GM21786 (cell line): ENCODE results near the gene ADSL.

Experiments
- ATAC-seq: cut with Tn5 transposase; IDR thresholded peaks from one replicate; pipeline ENCODE4 v1.9.1; 2021; ENCODE audit not compliant: unreplicated experiment

Gene ADSL

DNA sequence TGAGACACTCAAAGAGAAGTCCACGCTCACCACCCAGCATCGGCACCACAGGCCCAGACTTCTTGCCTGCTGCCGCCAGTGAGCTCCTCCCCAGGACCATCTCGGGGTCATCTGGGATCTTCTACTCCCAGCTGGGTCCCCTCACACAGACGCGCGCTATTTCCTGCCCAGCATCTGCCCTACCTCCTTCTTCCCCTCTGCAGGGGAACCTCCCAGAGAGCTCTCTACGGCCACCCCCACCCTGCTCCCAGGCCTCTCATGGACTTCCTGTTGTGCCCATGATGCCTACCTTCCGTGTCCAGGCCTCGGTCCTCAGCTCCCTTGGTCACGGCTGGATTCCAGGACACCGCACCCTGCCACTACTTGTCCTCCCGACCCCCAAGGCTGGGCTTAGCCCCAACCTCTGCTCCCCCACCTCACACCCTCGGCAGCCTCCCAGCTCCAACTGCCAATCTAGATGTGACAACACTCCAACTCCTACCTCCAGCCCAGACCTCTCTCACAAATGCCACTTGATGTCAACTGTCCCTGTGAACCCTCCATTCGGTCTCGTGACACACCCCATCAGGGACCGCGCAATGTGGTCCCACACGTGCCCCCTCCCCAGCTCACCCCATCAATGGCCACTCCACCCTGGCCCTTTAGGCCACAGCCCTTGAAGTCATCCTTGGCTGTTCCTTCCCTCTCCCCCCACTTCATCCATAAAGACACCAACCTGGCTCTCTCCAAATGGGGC lies 69.4 kb downstream of the ADSL start:
- ATAC-seq: no peak

DNA sequence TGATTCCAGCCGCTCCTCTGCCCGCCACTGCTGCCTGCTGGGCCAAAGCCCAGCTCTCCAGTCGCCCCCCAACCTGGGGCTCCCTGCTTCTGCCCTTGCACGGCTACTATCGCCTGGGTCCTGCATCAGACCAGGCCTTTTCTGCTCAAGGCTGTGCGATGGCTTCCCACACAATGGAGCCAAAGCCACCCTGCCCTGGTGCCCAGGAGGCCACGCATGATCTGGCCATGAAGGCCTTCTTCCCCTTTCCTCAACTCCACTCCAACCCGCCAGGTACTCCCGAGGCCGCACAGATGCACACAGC lies 69.9 kb downstream of the ADSL start:
- no peak for ATAC-seq

DNA sequence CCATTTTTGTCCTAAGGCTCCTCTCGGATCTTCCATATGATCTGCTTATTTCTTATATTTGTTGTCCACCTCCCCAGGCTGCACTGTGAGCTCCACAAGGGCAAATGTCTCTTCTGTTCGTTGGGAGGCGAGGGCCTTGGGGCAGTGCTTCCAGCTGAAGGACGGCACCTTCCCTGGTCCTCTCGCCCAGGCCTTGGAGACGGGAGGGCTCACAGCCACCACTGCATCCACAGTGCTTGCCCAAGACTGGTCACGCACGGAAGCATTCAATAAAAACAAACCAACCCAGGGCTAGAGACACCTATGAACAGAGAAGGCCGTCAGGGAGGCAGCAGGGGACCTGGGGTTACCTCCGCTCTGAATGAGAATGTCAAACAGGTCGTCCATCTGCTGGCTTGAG lies 70.3 kb downstream of the ADSL start:
- ATAC-seq: no peak

DNA sequence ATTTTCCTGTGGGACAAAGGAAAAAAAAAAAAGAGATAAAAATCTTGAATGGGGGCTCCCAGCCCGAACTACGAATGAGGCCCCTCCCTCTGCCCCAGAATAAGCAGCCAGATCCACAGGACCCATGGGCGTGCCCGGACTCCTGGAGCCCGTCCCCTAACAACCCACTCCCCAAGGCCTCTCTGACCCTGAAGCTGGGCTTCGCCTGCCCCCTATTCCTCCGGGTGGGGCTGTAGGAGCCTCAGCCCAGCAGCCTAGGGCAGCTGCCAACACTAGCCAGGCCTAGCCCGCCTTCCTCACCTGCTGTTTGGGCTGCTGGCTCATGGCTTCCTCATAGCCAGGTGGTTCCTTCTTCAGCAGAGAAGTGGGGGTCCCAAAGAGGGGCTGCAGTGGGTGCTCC lies 70.7 kb downstream of the ADSL start:
- ATAC-seq: no peak

DNA sequence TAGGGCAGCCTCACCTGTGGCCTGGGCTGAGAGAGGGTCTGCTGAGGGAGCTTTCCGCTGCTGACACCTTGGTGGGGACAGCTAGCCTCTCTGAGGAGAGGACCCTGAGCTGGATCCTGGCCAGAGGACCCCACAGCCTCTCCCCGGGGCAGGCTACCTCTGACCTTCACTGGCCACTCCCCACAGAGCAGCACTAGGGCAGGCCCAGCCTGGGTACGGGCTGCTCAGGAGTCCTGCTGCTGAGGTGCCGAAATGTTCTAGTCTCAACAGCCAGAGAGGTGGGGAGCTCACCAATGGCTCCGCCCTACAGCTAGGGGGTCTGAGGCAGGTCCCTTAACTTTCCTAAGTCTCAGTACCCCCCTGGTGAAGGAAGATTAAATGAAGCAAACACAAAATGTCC lies 71.6 kb downstream of the ADSL start:
- ATAC-seq: no peak

DNA sequence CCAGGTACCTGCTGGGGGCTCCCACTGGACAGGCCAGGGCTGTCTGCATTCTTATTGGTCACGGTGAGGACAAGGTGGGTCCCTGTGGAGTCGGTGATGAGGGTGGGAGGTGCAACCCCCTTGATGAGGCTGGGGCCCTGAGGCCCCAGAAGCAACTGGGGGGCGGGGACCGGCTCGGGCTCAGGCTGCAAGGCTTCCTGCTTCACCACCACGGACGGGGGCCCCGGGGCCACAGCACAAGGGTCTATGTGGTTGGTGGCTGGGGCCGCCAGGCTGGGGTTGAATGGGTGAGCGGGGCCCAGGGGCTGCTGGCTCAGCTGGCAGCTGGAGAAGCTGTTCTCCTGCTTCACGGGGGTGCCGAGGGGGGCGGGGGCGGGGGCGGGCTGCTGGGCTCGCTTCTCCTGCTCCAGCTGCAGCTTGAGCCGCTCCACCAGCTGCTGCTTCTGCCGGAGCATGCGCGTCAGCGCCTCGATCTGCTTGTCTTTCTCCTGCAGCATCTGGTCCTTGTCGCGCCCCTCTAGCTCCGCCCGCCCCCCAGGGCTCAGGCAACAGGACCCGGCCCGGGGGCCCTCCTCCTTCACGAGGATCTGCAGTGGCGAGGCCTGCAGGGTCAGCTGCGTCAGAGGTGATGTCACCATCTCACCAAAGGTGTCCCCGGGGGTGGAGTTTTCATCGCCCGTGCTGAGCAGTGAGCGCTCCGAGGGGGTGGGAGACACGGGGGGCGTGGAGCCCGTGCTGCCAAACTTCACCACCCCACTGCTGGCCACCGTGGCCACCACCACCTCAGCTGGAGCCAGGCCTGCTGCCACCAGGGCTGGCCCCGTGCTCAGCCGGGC lies 72.3 kb downstream of the ADSL start:
- no peak for ATAC-seq

DNA sequence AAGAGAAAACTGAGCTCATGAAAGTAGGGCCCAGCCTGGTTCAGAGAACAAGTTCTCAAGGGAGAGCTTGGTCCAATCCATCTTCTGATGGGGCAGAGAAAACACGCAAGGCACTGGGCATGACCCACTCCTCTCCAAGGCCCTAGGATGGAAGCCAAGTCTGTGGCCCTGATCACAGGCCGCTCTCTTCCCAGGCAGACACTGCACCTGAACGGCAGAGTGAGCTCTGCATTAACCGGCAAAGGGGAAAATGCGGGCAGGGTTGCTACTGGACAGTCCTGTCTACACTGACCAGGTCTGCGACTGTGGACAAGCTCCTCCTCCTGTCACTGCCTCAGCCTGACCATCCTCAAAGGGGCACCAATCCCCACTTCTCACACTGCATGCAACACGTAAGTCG lies 73.4 kb downstream of the ADSL start:
- ATAC-seq: no peak

DNA sequence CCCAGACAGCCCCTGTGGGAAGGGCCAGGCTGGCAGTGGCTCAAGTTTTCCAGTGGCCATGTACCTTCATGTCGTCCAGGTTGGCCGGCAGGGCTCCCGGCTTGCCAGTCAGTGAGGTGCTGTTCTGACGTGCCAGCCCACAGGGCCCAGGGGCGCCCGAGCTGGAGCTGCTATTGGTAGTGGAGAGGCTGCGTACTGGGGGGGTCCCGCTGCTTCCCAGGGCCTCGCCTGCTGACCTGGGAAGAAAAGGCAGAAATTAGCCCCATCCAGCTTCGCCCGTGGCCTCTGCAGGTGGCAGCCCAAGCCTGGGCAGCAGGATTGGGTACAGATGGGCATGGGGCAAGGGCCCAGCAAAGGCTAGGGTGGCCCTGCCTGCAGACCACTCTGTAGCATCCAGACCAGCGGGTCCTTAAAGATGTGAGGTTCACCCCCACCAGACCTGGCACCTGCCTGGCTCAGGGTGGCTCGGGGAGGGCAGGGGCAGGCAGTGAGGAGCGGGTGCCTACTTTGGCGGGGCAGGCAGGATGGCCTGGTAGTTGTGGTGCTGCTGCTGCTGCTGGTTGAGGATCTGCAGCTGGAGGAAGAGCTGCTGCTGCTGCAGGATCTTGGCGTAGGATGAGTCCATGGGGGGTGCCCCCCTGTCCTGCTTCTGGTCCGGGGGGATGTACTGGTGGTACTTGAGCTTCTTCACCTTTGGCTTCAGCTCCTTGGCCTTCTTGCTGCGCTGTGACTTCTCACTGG lies 74.2 kb downstream of the ADSL start:
- no peak for ATAC-seq

DNA sequence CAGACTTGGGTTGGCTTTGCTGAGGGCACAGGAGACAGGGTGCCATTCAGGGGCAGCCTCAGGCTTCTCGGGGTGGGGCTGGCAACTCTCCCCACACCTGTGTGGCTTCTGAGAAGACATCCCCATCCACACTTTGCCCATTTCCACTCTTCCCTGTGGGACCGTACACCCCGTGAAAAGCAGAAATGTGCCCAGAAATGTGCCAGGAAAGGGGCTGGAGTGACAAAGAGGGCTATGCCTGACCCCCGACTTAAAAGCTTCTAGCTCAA lies 74.7 kb downstream of the ADSL start:
- no peak for ATAC-seq

DNA sequence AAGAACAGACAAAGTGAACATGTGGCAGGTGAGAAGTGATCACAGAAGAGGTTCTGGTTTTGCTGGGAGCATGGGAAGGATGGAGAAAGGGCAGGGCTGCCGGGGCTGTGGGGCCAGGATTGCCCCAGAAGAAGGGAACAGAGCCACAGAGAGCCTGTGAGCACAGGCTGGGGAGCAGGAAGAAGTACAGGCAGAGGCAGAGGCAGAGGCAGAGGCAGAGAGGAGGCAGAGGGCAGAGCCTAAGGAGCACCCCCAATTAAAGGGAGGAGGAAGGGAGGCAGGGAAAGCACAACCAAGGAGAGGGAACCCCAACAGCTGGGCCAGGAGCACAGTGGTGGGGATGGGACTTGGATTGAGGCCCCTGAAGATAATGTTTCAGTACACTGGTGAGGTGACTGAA lies 75.6 kb downstream of the ADSL start:
- no peak for ATAC-seq

DNA sequence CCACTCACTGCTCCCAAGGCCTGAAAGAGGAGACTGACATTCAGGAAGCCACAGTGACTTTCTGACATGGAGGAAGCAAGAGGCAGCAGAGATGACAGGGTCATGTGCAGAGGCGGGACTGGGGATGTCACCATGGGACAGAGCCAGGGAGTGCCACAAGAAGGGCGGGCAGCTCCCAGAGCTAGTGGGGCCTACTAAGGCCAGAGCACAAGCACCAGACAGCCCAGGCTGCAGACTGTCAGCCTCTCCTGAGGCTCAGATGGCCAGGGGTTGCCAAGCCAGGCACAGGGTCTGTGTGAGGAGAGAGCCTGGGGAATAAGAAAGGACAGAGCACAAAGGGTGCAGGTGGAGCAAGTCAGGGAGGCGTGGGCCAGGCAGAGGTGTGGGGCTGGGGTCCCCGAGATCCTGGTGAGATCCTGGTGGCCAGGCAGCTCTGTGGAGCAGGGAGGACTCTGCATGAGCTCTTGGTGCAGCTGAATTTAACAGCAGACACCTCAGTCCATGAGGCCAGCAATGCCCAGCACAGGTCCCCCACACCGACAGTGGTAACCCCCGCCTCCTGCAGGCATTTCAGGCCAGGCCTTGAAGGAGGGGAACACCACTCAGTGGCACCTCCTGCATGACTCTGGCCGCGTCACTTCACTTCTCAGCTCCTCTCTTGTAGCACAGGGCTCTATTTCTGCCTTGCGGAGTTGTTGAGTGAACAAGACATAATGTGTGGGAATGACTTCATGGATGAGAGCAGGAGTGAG lies 76.4 kb downstream of the ADSL start:
- ATAC-seq: no peak

DNA sequence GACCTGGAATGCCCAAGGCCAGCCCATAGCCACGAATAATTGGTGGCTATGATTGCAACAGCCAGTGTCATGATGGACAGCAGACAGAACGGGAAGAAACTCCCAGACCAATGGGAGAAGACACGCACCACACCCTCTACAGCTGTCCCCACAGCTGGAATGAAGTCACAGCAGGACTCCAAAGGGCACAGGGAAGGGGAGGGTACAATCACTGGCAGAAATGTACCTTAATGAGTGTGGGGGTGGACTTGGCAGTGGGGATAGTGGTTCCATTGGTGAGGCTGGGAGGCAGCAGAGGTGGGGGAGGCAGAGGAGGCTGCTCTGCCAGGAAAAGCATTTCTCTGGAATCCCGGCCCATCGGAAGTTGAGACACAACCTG lies 77.0 kb downstream of the ADSL start:
- no peak for ATAC-seq

DNA sequence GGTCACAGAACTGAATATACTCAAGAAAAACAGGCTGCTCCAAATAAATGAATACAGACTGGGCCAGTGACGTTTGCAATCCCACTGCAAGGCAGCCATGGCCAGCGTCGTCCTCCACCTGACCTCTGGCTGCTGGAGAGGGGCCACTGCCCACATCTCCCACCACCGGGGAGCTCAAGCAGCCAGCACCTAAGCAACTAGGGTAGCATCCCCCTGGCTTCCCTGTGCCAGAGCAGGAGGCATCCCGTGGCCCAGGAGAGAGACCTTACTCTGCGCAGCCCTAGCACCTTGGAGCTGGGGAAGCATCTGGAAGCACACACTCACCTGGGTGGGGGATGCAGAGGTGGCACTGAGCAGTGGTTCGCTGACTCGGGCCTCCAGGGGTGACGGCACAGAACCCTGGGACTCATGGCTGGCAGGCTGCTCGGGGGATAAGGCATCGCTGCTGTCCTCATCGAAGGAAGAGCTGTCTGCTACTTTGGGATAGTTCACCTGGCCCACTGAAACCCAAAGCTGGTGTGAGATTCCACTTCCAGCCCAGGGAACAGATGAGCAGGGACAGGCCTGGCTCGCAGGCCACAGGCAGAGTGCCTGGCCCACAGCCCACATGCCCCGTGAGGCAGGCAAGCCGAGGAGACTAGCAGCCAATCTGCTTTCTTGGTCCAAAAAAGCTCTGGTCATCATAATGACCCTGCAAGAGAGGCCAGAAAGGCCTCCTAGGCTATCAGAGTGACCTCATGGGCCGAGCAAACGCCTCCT lies 77.8 kb downstream of the ADSL start:
- ATAC-seq: no peak

DNA sequence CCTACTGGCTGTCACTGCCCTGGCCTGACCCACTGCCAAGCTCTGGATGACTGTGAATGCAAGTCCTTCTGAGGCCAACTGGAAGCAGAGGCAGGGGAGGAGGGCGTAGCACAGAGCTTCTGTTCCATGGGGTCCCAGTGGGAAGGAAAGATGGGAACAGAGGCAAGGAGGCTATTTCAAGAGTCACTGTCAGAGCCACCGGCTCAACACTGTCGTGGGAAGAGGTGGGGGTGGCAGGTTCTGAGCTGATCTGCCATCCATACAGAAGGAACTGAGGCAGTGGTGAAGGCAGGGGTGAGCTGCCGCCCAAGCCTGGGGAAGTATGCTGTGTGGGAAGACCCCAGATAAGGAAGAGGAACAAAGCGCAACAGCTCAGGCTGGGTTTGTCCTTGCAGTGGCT lies 78.8 kb downstream of the ADSL start:
- ATAC-seq: no peak

DNA sequence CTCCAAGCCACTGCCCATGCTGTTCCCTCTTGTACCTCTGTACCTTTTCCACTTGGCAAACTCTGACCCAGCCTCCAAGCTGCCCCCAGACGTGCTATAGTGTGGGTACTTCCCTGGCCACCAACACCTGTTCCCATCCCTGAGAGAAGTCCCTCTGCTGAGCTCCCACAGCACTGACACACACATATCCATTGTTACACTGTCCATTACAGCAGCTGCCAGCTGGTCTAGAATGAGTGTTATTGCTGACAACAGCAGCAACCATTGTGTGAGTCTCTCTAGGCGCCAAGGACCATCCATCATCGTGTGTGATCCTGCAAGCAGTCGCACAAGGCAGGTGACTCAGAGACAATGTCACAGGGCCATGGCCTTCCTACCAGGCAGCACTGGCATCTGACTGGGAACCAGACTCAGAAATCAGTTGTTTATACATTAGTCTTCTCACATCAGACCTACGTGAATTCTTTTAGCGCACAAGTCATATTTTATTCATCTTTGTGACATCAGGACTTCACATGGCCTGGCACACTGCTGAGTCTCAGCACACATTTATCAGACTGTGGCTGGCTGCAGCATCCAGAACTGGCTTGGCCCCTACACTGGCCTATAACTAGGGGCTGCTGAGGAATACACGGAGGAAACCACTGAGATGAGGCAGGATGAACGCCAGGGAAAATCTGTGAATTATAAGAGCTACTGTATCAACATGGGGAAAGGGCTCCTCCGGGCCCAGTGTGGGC lies 80.5 kb downstream of the ADSL start:
- no peak for ATAC-seq

DNA sequence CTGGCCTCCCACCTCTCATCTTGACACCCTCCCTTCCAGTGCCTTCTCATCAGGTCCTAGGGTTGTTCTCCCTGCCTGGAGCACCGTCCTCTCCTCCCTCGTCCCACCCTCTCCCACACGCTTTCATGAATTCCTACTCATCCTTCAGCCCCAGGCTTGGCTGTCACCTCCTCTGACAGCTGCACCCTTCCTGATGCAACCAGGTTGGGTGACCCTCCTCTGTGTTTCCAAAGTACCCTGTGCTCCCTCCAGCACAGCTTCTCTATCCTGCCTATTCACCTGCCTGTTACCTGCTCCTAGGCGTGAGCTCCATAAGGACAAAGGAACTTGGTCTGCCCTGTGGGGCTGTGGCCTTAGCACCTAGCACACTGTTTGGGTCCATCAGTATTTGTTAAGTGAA lies 82.5 kb downstream of the ADSL start:
- ATAC-seq: no peak

DNA sequence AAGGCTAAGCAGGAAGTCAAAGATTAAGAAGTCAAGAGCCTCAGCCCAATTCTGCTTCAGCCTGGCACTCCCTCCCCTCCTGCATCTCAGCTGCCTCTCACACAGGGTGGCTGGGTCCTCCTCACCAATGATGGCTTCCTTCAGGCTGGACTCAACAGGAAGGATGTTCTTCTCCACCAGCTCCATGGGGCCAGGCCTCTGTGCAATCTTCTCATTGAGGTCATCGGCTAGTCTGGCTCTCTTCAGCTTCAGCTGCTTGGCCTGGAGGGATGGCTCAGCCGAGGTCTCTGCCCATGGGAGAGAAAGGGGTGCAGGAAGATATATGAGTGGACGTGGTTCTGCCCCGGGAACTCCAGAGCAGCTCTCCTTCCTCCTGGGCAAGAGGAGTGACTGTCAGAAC lies 83.2 kb downstream of the ADSL start:
- no peak for ATAC-seq

DNA sequence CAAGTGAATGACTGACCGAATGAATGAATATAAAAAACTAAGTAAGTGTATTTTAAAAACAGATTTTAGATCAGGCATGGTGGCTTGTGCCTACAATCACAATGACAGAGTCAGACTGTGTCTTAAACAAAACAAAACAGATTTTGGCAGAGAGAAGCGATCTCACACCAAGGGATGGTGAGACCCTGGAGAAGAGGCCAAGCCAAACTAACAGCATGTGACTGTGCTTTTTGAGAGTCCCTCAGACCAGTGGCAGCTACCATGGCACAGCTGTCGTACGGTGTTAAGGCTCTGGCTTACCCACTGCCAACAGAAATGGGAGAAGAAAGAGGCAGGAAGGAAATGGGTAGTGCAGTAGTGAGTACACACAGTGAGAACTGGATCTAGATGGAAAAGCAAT lies 84.7 kb downstream of the ADSL start:
- ATAC-seq: no peak

DNA sequence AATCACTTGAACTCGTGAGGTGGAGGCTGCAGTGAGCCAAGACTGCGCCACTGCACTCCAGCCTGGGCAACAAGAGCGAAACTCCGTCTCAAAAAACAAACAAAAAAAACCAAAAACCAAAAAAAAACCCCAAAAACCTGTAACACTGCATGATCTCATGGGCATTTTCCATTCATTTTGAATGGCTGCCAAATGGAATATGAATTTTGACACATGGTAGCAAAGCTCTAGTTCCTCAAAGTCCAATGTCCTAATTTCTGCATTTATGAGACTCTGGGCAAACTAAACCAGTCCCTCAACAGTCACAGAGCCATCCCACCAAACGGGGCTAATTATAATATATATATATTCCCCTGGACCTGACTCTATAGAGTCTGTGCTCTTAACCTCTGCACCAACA lies 85.9 kb downstream of the ADSL start:
- no peak for ATAC-seq

DNA sequence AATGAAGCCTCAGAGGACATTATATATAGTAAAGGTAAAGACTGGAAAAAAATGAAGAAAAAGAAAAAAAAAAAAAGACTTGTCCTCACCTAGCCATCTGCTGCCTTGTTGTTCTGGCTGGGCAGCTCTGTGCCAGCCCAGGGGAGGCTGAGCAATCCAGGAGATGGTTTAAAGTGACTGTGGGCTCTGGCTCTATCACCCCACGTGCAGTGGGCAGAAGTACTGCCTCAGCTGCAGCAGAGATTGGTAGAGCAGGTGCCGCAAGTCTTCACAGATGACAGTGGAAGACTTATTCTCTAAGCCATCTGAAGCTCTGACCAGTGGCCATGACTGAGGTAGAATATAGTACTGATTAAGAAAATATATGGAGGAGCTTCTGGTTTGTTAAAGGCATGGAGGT lies 86.3 kb downstream of the ADSL start:
- ATAC-seq: no peak
